Measurements from ENCODE around the gene ACTG1. TPM values are rescaled to one million over a fixed set of nuclear protein-coding genes. Genes with fewer than 3 reads are reported as not detected.

ACTG1 gene
- total RNA-seq, 5 donors from 2014 or later (not counting 1 experiment from before 2014, with no cell fraction given): 1,183 to 1,383 (median 1,262) TPM

GRCh38 chr17:81550830-81551457, 38.3 kb upstream of the ACTG1 start:
- no peak for DNase-seq
- Mint-ChIP-seq H3K27me3 (no peaks in the 10 kb centered on the region), H3K4me3 (peak overlapping the region; percentile 77 to 92 (median 83)), H3K27ac (no peak overlapping the region), H3K9me3 (no peaks in the 10 kb centered on the region), H3K4me1 (peaks cover 25 to 36% (median 34%) of the 10 kb centered on the region in 3 donors), H3K36me3 (peaks cover 14% of the 10 kb centered on the region)
- WGBS (ENCODE audit: insufficient coverage): 88% methylated on average over 24 of the region's 27 CpGs
- CTCF ChIA-PET: no interaction called here
- peaks cover 21 to 30% of the 10 kb centered on the region in 2 donors for H3K36me3 ChIP-seq (ENCODE audit: control insufficient read depth in 2 of 2, extremely low read depth in 1 of 2, insufficient read depth in 1 of 2, low read length in 1 of 2)
- no peak overlapping the region for H3K27ac ChIP-seq (ENCODE audit: low read length)
- H3K4me1 ChIP-seq (ENCODE audit: control insufficient read depth in 1 of 2, extremely low read depth in 1 of 2, insufficient read depth in 2 of 2, low read length in 2 of 2): peaks cover 7 to 38% of the 10 kb centered on the region in 2 experiments
- peak overlapping the region; percentile 88 to 94 for H3K4me3 ChIP-seq (ENCODE audit: control insufficient read depth in 1 of 2, extremely low read depth in 1 of 2, low read length in 1 of 2)
- no peaks in the 10 kb centered on the region for H3K27me3 ChIP-seq (replicated peaks in 1 of 2; ENCODE audit: control insufficient read depth in 2 of 2, extremely low read depth in 1 of 2, insufficient read depth in 2 of 2, low read length in 1 of 2)
- no peaks in the 10 kb centered on the region for H3K9me3 ChIP-seq
- POLR2A ChIA-PET: no interaction called here
- no peak for ATAC-seq (replicated peaks in 1 of 4)

DNA sequence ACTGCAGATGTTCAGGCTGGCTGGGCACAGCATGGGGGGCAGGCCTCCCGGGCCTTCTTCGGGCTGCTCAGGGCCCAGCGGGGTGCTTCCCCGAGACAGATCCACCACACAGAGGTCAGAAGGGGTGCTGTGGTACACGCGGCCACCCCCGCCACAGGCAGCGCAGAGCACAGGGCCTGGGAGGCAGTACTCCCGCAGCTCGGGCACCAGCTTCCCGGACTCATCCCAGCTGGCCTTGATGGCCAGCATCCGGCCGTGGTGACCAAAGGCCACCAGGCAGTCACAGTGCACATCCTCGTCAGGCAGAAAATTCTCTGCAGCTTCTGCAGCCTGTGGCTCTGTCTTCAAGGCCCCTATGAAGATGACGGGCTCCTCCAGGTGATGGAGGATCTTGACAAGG, 37.7 kb upstream of the ACTG1 start:
- H3K36me3 ChIP-seq (ENCODE audit: control insufficient read depth in 2 of 2, extremely low read depth in 1 of 2, insufficient read depth in 1 of 2, low read length in 1 of 2): peaks cover 28 to 36% of the 10 kb centered on the region in 2 donors
- Mint-ChIP-seq H3K27ac (no peak overlapping the region), H3K27me3 (no peaks in the 10 kb centered on the region), H3K4me3 (peak overlapping the region; percentile 77 to 92 (median 83)), H3K36me3 (peaks cover 14% of the 10 kb centered on the region), H3K9me3 (no peaks in the 10 kb centered on the region), H3K4me1 (peaks cover 25 to 36% (median 34%) of the 10 kb centered on the region in 3 donors)
- 97% methylated on average over 12 of the region's 15 CpGs for WGBS (ENCODE audit: insufficient coverage)
- ChIA-PET POLR2A (no interaction called here), CTCF (no interaction called here)
- H3K27ac ChIP-seq (ENCODE audit: low read length): no peak overlapping the region
- H3K9me3 ChIP-seq: no peaks in the 10 kb centered on the region
- DNase-seq (no peak), ATAC-seq (replicated peaks in 1 of 4) (no peak)
- no peaks in the 10 kb centered on the region for H3K27me3 ChIP-seq (replicated peaks in 1 of 2; ENCODE audit: control insufficient read depth in 2 of 2, extremely low read depth in 1 of 2, insufficient read depth in 2 of 2, low read length in 1 of 2)
- H3K4me1 ChIP-seq (ENCODE audit: control insufficient read depth in 1 of 2, extremely low read depth in 1 of 2, insufficient read depth in 2 of 2, low read length in 2 of 2): peaks cover 7 to 38% of the 10 kb centered on the region in 2 experiments
- no peak overlapping the region for H3K4me3 ChIP-seq (ENCODE audit: control insufficient read depth in 1 of 2, extremely low read depth in 1 of 2, low read length in 1 of 2)

DNA sequence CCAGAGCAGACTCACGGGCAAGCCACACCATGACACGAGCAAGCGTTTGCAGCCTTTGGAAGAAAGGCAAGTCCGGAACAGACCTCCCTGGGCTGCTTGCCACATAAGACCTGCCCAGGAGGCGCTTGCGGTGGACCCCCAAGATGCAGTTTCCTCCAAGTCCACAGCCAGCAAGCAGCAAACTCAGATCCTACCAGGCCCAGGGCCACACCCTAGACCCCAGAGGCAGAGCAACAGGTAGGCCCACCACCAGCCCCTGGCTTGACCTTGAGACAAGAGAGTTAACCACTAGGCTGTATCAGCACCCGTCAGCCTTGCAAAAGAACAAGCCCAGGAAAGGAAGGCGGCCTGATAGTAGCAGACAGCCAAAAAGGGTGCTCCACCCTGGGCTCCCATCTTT, 37.2 kb upstream of the ACTG1 start:
- no peaks in the 10 kb centered on the region for H3K9me3 Mint-ChIP-seq
- H3K36me3 Mint-ChIP-seq: peaks cover 14% of the 10 kb centered on the region
- no peak overlapping the region for H3K4me3 ChIP-seq (ENCODE audit: control insufficient read depth in 1 of 2, extremely low read depth in 1 of 2, low read length in 1 of 2)
- ATAC-seq (replicated peaks in 1 of 4): no peak
- H3K27ac ChIP-seq (ENCODE audit: low read length): no peak overlapping the region
- no peaks in the 10 kb centered on the region for H3K9me3 ChIP-seq
- H3K27ac Mint-ChIP-seq: no peak overlapping the region
- POLR2A ChIA-PET: no interaction called here
- peak overlapping the region; percentile 77 to 92 (median 83) for H3K4me3 Mint-ChIP-seq
- DNase-seq: no peak
- peaks cover 7 to 38% of the 10 kb centered on the region in 2 experiments for H3K4me1 ChIP-seq (ENCODE audit: control insufficient read depth in 1 of 2, extremely low read depth in 1 of 2, insufficient read depth in 2 of 2, low read length in 2 of 2)
- no peaks in the 10 kb centered on the region for H3K27me3 ChIP-seq (replicated peaks in 1 of 2; ENCODE audit: control insufficient read depth in 2 of 2, extremely low read depth in 1 of 2, insufficient read depth in 2 of 2, low read length in 1 of 2)
- H3K36me3 ChIP-seq (ENCODE audit: control insufficient read depth in 2 of 2, extremely low read depth in 1 of 2, insufficient read depth in 1 of 2, low read length in 1 of 2): peaks cover 32 to 38% of the 10 kb centered on the region in 2 donors
- H3K27me3 Mint-ChIP-seq: no peaks in the 10 kb centered on the region
- CTCF ChIA-PET: no interaction called here
- peaks cover 25 to 36% (median 34%) of the 10 kb centered on the region in 3 donors for H3K4me1 Mint-ChIP-seq
- 95% methylated on average over 7 of the region's 8 CpGs for WGBS (ENCODE audit: insufficient coverage)

DNA sequence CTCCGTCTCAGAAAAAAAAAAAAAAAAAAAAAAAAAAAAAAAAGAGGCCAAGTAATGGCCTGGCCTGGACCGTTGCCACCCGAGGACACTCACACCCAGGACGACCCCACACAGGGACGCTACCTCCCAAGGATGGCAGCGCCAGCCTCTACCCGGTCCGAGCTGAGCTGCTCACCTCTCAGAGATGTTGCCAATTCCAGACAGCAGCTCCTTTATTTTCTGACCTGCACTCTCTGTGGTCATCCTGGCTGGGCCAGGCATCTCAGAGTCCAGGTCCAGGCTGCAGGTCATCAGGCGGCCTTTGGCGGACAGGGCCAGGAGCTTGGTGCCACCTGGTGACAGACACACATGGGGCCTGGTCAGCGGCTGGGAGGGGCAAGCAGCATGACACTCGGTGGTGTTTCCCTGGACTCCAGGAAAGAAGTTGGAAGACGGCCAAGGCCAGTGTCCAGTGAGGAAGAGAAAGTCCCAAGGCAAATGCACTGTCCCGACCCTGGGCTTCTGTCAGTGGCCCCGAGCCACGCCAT, 36.5 kb upstream of the ACTG1 start:
- H3K27me3 Mint-ChIP-seq: no peaks in the 10 kb centered on the region
- H3K9me3 Mint-ChIP-seq: no peaks in the 10 kb centered on the region
- no peaks in the 10 kb centered on the region for H3K27me3 ChIP-seq (replicated peaks in 1 of 2; ENCODE audit: control insufficient read depth in 2 of 2, extremely low read depth in 1 of 2, insufficient read depth in 2 of 2, low read length in 1 of 2)
- no peak overlapping the region for H3K4me3 ChIP-seq (ENCODE audit: control insufficient read depth in 1 of 2, extremely low read depth in 1 of 2, low read length in 1 of 2)
- peaks cover 14% of the 10 kb centered on the region for H3K36me3 Mint-ChIP-seq
- 93% methylated on average over 14 of the region's 16 CpGs for WGBS (ENCODE audit: insufficient coverage)
- H3K4me1 ChIP-seq (ENCODE audit: control insufficient read depth in 1 of 2, extremely low read depth in 1 of 2, insufficient read depth in 2 of 2, low read length in 2 of 2): peaks cover 7 to 34% of the 10 kb centered on the region in 2 experiments
- H3K9me3 ChIP-seq: no peaks in the 10 kb centered on the region
- no peak overlapping the region for H3K27ac ChIP-seq (ENCODE audit: low read length)
- H3K4me3 Mint-ChIP-seq: peak overlapping the region; percentile 28 to 92 (median 83)
- H3K4me1 Mint-ChIP-seq: peaks cover 22 to 32% (median 30%) of the 10 kb centered on the region in 3 donors
- ChIA-PET CTCF (no interaction called here), POLR2A (no interaction called here)
- ATAC-seq (replicated peaks in 1 of 4) (no peak), DNase-seq (no peak)
- peaks cover 37 to 43% of the 10 kb centered on the region in 2 donors for H3K36me3 ChIP-seq (ENCODE audit: control insufficient read depth in 2 of 2, extremely low read depth in 1 of 2, insufficient read depth in 1 of 2, low read length in 1 of 2)
- H3K27ac Mint-ChIP-seq: no peak overlapping the region

DNA sequence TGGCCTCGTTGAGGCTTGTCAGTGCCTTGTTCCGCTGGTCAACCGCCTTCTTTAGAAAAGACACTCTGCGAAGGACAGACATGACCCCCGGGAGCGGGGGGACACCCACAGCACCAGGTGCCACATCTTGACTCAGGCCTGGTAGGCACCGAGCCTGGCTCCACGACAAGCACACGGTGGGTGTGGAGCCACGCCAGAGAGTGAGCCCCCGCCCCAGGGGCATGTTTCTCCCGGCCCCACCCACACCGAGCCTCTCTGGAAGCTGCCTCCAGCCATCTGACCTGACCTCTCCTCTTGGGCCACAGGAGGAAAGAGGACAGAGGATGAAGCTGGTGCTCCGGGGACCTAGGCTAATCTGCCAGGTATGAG, 35.0 kb upstream of the ACTG1 start:
- ChIA-PET POLR2A (interaction anchor here in 1 of 2 donors (0.7 kb wide), 1 partner anchor 12 kb away, joined by 3 read pairs; no protein-coding TSS in a partner anchor), CTCF (no interaction called here)
- Mint-ChIP-seq H3K4me3 (no peak overlapping the region), H3K27me3 (no peaks in the 10 kb centered on the region), H3K4me1 (peaks cover 13 to 22% (median 18%) of the 10 kb centered on the region in 3 donors), H3K36me3 (peaks cover 18% of the 10 kb centered on the region), H3K9me3 (no peaks in the 10 kb centered on the region), H3K27ac (no peak overlapping the region)
- DNase-seq: no peak
- Histone ChIP-seq H3K9me3 (no peaks in the 10 kb centered on the region), H3K27ac (ENCODE audit: low read length) (no peak overlapping the region), H3K4me3 (ENCODE audit: control insufficient read depth in 1 of 2, extremely low read depth in 1 of 2, low read length in 1 of 2) (no peak overlapping the region), H3K27me3 (replicated peaks in 1 of 2; ENCODE audit: control insufficient read depth in 2 of 2, extremely low read depth in 1 of 2, insufficient read depth in 2 of 2, low read length in 1 of 2) (no peaks in the 10 kb centered on the region), H3K4me1 (ENCODE audit: control insufficient read depth in 1 of 2, extremely low read depth in 1 of 2, insufficient read depth in 2 of 2, low read length in 2 of 2) (peaks cover 0 to 20% of the 10 kb centered on the region in 2 experiments), H3K36me3 (ENCODE audit: control insufficient read depth in 2 of 2, extremely low read depth in 1 of 2, insufficient read depth in 1 of 2, low read length in 1 of 2) (peaks cover 42 to 57% of the 10 kb centered on the region in 2 donors)
- ATAC-seq (replicated peaks in 1 of 4): no peak
- 96% methylated on average over 9 of the region's 14 CpGs for WGBS (ENCODE audit: insufficient coverage)

DNA sequence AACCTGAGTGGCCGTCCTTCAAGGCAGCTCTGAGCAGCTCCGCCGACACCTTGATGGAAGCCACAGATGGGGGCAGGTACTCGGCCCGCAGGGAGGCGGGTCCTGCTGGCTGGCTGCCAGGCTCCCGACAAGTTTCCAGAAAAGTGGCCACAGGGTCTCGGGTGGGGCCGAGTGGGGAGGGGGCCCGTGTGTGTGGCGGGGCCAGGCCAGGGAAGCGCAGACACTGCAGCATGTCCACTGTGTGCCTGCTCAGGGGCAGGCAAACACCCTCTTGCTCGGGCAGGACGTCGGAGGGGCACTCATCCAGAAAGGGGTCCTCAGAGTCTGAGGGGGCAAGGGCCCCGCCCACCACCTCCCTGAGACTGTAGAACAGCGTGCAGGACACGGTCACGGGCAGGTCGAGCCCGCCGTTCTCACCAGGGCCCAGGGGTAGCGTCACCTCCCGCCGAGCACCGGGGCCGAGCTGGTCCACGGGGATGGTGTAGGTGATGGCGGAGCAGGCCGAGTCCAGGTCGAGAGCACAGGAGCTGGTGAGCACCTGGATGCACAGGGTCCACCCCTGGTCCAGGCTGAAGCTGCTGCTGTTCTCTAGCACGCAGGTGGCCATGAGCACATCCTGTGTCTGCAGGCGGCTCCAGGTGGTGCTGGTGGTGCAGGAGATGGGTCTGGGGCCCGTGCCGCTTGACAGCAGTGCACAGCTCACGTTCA, 34.5 kb upstream of the ACTG1 start:
- Mint-ChIP-seq H3K36me3 (peaks cover 18% of the 10 kb centered on the region), H3K4me1 (peaks cover 13 to 22% (median 18%) of the 10 kb centered on the region in 3 donors), H3K27me3 (no peaks in the 10 kb centered on the region), H3K4me3 (no peak overlapping the region), H3K9me3 (no peaks in the 10 kb centered on the region), H3K27ac (no peak overlapping the region)
- no peak overlapping the region for H3K27ac ChIP-seq (ENCODE audit: low read length)
- H3K4me1 ChIP-seq (ENCODE audit: control insufficient read depth in 1 of 2, extremely low read depth in 1 of 2, insufficient read depth in 2 of 2, low read length in 2 of 2): peaks cover 0 to 19% of the 10 kb centered on the region in 2 experiments
- 95% methylated on average over 35 of the region's 36 CpGs for WGBS (ENCODE audit: insufficient coverage)
- H3K9me3 ChIP-seq: no peaks in the 10 kb centered on the region
- peaks cover 42 to 58% of the 10 kb centered on the region in 2 donors for H3K36me3 ChIP-seq (ENCODE audit: control insufficient read depth in 2 of 2, extremely low read depth in 1 of 2, insufficient read depth in 1 of 2, low read length in 1 of 2)
- ChIA-PET POLR2A (no interaction called here), CTCF (no interaction called here)
- DNase-seq (no peak), ATAC-seq (replicated peaks in 1 of 4) (no peak)
- H3K4me3 ChIP-seq (ENCODE audit: control insufficient read depth in 1 of 2, extremely low read depth in 1 of 2, low read length in 1 of 2): no peak overlapping the region
- H3K27me3 ChIP-seq (replicated peaks in 1 of 2; ENCODE audit: control insufficient read depth in 2 of 2, extremely low read depth in 1 of 2, insufficient read depth in 2 of 2, low read length in 1 of 2): no peaks in the 10 kb centered on the region

Measured in T-cell (primary cell).